CMK (cell line): ENCODE data around the gene ABHD16B.
"Not testable (repeated sequence)": the region's sequence is repeated elsewhere in the genome, so short reads cannot be mapped to it uniquely, and the experiment has no call there.

Experiments
- DNase-seq: peaks from one replicate; pipeline ENCODE4 v3.0.0-alpha.2; 2010; ENCODE audit warnings: low read depth

ABHD16B gene

DNA sequence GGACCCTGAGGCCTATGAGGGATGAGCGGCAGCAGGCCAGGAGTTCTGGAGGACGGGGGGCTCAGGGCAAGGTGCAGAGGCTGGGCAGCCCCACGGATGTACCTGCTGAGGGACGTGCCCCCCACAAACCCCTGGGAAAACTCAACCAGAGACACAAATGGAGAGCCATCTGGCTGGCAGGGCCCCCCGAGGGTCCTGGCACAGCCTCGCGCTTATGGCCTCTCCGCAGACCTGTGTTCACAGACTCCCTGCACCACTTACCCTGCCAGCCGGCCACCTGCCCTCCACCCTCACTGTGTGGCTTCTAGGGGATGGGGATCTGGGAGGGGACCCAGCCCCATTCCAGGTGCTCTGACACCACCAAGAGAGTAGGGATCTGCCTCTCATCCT lies 26.8 kb upstream of the ABHD16B start:
- DNase-seq = no peak

DNA sequence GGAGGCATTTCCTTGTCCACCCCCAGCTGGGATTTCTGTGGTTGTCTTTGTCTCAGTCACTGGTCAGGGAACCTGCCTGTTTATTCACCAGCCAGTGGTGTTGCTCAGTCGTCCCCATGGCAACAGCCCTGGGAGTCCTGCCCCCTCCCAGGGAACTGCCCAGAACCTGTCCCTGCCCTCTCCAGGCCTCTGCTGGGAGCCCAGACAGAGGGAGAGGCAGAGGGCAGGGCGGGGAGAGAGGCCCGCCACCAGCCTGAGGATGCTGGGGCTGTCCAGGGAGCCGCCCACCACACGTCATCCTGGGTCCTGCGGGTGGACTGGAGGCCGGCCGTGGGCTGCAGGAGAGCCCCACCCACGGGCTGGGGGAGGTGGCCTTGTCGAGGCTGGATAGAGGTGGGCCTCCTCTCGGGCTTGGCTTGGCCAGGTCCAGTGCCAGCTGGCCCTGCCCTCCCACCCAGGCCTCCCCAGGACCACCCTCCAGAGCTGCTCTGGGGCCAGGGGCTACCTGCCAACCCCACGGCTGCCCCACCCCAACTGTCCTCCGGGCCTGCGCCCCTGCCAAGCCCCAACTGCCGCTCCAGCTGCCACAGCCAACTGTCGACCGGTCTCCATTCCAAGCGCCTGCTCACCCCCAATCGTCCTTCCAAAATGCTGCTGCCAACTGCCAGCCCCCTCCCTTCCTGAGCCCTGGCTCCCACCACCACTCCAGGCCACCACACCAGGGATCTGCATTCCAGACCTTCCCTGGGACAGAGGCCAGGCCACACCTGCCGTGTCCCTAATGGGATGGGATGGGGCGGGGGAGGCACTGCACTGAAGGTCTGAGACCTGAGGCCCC lies 26.1 kb upstream of the ABHD16B start:
- peak; percentile 84 for DNase-seq

DNA sequence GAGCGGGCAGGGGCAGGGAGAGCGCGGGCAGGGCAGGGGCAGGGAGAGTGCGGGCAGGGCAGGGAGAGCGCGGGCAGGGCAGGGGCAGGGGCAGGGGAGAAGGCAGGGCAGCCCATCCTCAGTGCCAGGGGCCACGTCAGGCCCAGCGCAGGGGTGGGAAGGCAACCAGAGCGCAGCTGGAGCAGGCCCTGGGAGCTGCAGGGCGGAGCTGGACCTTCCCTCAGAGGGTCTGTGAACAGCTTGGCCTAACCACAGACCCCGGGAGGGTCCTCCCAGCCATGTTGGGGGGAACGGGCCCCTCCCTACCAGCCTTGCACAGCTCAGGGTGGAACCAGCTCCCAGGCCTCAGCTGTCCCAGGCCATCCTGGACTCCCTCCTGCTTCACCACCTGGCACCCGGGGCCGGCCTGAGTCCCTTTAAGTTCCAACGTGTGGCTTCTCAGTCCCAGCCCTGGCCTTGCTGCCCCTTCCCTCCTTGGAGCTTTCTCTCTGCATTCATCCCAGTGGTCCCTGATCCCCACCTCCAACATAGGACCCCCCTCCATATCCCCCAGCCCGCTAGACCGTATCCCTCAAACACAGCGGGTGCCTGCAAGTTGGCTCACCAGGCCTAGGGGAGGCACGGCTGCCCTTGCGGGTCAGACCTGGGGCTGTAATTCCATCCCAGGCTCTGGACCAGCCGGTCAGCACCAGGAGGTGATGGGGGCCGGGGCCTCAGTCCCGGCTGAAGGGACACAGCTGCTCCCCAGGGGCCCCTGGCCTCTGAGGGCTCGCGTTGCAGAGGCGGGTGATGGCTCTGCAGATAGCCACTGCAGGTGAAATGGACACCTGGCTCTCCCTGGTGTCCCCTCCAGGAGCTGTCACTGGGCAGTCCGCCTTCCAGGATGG lies 24.6 kb upstream of the ABHD16B start:
- no peak for DNase-seq

DNA sequence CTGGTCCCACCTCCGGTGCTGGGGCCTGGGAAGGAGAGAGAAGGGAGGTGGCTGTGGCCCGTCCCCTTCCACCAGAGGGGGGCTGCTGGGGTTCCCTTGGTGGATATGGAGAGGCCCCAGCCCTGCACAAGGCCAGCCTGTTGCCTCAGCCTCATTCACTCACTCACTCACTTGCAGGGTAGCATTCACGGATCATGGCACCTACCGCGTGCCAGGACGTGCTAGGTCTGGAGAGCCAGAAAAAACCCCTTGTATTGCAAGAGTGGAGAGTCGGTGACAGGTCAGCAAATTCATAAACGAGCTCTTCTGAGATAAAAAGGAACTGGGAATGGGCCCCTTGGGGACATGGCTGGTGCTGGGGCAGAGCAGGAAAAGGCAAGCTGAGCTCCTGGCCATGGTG lies 23.8 kb upstream of the ABHD16B start:
- DNase-seq = no peak

DNA sequence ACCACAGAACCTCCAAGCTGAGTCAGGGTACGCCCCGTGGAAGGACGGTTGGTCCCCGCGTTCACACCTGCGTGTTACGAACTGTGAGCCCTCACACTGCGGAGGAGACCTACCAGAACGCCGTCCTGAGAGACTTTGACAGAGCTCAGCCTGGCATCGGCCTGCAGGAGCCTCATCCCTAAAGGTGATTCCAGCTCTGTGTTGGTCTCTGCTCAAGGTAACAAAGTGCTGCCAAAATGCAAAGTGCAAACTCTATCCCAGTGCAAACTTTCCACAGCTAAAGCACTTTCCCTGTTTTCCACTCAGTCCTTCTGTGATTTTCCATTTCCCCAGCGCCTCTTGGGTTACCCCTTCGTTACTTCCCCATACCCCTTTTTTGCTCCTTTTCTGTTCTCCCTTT lies 21.7 kb upstream of the ABHD16B start:
- DNase-seq = no peak

DNA sequence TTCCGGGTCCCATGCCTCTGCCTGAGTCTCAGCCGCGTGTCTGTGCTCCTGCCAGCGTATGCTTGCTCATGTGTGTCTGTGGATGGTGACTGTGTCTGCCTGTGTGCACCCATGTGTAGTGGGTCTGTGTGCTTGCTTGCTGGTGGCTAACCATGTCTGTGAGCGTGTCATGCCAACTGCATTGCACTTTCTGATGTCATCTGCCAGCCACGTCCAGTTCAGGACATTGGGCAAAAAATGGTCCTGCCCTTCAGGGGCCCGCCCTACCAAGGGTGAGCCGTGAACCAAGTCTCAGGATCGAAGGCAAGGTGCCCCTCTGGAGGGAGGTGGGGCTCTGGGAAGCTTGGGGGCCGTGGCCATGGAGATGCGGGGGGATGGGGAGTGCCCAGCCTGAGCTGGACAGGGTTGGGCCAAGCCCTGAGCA lies 20.9 kb upstream of the ABHD16B start:
- no peak for DNase-seq

DNA sequence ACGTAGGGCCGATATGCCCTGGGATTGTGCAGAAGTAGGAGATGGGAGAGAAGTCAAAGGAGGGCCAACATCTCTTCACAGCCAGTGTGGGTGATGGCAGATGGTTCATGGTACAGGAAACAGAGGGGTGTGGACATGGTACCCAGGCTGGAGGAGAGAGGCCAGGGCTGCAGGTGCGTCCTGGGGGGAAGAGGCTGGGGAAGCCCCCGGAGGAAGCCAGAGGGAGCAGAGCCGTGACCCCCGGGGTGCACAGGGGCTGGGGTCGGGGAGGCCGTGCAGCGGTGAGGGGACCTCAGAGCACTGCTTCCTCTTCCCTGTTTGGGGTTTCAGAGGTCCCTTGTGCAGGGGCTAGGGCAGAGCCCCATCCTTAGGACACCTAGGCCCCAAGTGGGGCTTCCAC lies 19.0 kb upstream of the ABHD16B start:
- no peak for DNase-seq

DNA sequence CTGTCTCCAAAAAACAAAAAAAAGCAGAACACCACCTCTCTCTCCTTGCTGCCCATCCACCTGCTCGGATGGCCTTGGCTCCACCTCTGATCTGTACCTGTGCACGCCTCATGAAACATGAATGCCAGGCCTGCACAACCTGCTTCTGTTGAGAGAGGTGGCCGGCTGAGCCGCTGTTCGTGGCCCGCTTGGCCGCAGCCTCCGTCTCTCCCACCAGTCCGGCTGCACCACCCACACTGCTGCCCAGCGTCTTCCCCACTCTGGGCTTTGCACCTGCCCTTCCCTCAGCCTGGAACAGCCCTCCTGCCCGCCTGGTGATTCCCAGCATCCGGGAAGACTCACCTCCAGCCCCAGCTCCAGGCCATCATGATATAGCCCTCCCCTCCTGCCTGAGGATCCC lies 18.1 kb upstream of the ABHD16B start:
- no peak for DNase-seq

DNA sequence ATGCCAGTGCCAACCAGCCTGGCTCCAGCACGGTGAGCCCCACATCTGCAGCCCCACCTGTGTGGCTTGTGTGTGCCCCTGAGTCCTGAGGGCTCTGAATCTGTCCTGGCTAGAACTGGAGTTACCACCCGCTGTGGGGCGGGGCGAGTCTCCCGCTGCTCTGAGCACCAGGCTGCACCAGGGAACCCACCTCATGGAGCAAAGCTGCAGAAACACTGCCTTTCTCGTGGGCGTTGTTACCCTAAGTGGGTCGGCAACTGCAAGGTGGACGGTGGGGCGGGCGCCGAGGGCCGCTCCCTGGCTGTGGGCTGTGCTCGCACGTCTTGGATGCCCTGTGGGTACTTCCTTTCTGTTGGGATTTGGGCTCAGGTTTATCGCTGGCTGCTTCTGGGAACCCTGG lies 17.5 kb upstream of the ABHD16B start:
- DNase-seq = no peak

DNA sequence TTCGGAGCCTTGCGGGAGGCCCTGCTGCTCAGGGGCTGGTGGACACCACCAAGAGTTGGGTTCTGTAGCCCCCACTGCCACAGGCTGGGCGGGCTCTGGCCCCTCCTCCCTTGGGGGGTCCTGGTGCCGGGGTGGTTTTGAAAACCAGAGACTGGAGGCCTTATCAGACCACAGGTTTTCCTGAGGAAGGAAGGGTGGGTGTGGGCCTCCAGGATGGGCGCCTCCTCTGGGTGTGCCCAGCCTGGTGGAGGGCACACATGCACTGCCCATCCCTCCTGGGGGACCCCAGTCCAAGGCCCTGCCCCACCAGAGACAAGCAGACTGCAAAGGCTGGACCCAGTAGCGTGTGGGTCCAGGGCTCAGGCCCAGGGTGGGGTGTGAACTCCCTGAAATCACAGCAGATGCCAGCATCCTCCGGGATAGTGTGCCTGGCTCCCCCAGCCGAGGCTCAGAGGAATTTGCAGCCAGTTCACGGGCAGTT lies 16.7 kb upstream of the ABHD16B start:
- DNase-seq = no peak

DNA sequence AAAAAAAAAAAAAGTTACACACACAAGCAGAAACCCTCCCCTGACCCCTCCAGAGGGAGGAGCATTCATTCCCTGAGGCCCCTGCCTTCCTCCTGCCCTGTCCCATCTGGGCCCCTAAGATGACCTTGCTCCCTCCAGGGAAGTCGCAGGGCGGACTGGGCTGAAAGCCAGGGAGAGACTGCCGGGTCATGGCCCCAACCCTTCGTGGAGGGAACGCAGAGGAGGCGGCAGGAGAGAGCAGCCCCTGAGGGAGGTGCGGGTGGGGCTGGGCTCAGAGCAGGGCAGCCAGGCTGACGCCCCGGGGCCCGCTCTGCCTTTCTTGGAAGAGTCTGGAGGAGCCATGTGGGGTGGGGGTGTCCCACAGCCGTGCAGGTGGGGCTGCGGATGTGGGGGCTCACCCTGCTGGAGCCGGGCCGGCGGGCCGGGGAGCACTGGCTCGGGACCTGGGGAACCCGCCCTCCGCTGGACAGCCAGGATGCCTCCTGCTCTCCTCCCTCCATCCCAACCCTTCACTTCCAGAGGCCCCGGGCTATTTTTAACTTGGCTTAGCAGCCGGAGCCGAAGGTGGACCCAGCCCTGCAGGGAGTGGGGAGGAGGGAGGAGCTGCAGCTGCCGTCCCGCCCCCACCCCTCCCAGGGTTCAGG lies 15.0 kb upstream of the ABHD16B start:
- DNase-seq = peak; percentile 80

DNA sequence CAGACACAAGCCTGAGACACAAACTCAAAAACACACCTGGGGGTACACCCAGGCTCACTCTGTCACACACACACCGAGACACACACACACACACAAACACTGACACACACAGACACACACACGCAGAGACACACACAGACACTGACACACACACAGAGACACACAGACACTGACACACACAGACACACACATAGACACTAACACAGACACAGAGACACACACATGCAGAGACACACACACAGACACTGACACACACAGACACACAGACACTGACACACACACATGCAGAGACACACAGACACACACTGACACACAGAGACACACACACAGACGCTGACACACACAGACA lies 14.4 kb upstream of the ABHD16B start:
- DNase-seq = no peak

DNA sequence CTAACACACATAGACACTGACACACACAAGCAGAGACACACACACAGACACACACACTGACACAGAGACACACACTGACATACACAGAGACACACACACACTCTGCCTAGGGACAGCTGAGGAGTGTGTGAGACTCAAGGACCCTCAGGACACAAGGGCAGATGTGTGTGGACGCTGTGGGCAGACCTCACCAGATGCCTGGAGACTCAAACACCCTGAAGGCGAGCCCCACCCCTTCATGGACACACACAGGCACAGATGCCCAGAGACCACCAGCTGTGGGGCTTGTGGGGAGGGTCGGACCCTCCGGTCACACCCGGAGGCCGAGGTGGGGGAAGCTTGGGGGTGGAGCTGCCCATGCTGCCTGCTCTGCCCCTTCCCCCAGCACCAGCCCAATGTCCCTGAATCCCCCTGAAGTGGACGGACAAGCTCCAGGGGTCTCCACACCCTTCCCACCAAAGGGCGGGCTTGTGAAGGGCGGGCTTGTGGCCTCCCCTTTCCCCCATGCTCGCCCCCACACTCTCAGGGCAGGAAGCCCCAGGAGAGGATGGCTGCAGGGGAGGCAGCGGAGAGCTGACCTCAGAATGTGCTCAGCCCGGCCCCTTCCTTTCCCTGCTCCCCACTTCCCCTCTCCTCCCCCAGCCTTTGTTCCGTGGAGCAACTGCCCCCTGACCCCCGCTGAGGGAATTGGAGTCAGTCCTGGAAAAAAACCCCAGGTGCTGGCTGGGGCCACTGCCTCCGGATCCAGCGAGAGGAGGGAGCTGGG lies 13.9 kb upstream of the ABHD16B start:
- peak; percentile 96 for DNase-seq

DNA sequence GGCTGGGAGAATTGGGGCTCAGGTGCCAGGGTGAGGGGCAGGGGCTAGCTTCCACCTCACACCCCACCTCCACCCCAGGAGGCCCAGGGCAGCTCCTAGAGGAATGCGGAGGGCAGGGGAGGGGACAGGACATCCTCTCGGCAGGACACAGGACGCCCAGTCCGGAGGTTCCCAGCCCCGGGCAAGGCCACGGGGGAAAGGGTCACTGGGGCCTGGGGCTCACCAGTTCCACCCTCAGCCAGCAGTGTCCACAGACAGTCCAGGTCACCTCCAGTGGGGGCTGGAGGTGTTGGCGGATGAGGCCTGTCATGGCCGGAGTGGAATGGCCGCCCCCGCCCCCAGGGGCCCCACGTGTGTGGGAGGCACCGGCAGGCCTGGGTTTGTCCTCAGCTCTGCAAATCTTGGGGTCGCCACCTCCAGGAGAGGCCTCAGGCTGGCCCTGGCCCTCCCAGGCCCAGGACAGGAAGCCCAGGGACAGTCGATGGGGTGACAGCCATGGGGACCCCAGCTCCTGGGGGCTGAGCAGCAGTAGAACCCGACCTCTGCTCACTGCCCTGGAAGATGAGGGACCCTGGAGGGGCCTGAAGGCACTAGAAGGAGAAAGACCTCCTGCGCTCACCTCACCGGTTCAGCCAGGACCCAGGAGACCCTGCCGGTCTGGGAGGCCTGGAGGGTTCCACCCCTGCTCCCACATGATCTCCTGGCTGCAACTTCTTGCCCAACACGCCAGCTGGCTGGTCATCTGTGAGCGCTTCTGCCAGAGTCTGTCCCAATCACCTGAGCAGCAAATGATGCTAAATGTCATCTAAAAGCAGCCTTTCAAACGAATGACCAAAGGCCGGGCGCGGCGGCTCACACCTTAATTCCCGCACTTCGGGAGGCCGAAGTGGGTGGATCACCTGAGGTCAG lies 13.0 kb upstream of the ABHD16B start:
- DNase-seq = no peak

DNA sequence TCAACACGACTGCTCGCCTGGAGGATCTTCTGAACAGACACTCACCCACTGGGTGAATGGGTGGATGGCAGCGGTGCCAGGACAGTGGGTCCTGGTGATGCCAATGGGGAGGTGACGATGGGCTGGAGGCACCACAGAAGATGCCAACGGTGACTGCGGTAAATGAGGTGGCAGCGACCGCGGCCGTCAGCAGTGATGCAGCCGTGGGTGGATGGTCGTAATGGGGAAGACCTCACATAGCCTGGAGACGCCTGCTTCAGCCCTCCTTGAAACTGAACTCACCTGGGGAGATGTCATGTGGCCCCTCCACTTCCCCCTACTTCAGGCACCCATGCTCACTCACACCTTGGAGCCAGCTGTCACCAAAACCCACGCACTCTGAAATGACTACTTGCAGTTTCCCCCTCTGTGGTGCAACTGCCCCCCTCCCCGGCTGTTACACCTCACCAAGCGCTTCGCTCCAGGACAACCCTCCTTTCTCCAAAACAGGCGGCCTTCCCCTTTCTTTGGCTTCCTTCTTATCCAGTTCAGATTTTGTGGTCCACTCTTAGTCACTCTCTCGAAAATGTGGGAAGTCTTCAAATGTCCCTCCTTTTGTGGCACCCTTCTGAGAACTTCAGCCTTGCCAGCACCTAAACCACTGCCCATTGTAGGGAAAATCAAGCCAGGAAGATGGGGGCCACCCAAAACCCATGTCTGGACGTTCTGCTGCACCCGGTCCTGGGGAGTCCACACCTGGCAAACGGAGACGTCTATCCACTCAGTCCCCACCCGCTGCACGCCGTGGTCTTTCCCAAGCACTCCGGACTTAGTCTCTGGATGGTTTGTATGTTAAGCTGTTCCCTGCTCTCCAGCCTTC lies 10.4 kb upstream of the ABHD16B start:
- DNase-seq = no peak

DNA sequence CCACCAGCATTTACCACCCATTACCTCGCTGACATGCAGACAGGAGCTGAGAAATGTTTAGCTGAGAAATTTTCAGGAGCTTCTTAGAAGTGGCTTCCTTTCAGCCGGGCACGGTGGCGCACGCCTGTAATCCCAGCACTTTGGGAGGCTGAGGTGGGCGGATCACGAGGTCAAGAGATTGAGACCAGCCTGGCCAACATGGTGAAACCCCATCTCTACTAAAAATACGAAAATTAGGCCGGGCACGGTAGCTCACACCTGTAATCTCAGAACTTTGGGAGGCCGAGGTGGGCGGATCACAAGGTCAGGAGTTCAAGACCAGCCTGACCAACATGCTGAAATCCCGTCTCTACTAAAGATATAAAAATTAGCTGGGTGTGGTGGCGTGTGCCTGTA lies 9.8 kb upstream of the ABHD16B start:
- not testable (repeated sequence) for DNase-seq

DNA sequence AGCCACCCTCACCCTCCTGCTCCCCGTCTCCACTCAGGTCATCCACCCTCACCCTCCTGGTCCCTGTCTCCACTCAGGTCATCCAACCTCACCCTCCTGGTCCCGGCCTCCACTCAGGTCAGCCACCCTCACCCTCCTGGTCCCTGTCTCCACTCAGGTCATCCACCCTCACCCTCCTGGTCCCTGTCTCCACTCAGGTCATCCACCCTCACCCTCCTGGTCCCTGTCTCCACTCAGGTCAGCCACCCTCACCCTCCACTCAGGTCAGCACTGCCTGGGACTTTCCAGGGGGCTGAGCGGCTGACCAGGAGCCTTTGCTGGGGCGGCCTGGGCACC lies 7.6 kb upstream of the ABHD16B start:
- not testable (repeated sequence) for DNase-seq

DNA sequence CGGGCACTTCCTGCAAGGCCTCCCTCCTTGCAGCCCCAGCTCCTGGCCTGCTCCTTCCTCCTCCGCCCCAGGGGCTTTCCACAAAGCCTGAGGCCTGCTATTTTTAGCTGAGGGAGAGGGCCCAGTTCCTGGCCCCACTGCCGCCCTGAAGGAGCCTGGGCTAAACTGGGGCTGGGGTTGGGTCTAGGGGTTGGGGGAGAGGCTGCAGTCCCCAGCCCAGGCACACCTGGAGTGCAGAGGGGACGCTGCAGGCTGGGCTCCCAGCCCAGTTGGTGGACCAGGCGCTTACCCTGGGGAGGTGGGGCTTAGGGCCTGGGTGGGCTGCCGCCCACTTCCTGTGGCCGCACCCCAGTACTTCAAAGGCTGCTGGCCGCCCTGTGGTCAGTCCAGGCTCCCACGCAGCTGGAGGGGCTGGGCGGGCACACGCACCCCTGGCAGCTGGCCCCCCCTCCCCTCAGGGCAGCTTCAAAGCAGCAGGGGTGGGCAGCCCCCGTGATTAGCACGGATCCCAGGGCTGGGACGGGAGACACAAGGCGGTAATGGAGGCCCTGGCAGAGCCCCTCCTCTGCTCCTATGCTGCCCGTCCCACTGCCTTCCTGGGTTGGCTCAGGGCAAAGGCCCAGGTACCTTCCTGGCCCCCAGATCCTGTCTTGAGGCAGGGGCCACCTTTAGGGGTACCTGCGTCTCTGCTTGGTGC lies 7.1 kb upstream of the ABHD16B start:
- peak; percentile 90 for DNase-seq

DNA sequence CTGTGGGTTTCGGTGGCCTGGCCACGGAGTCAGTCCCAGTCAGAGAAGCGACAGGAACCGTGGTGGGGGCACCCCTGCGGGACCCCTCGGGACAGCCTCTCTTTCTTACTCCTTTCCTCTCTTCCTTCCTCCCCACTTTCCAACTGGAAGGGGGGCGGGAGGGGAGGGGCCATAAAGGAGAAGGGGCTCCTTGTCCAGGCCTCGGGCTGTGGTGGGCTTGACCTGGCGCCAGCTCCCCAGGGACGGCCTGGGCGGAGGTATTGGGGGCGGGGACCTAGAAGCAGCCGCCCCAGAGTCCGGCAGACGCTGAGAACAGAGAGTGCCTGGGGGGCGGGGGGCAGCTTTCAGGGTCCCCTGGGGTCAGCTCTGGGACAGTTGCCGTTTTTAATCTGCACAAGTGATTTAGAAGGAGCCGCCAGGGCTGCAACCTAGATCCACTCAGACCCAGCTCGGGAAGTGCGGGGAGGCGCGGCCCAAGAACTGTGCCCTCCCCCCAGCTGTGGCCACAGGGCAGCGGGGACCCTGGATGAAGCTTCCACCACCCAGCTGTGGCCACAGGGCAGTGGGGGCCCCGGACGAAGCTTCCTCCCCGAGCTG lies 6.4 kb upstream of the ABHD16B start:
- DNase-seq = no peak
